ENCODE measurements around the gene ETF1.

DNA sequence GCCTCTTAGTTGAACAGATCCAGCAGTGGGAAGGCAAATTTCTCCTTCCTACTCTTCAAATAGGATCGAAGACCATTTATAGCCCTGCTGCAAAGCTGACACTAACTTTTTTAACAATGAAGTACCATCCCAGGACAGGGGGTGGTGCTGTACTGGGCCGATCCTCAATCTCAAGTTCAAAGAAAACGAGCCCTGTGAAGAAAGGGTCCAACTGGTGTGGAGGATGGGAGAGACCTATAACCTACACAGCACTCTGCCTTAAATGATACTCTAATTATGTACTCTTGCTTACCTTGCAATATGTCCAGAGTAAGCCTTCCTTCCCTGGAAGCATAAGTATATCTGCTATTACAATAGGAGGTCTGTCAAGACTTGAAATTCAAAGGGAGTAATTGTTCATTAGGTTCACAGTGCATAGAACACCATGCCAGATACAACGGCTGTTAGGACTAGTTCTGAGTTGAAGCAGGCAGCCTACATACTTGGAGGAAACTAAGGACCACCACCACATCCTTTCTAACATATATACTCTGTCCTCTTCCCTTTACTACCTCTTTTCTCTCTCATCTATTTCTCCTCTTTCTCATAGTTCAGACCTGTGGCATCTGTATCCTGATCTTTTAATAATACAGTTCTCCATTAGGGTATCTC, 6.2 kb downstream of the ETF1 start:
- TF ChIP-seq CTCF (IDR thresholded peaks at IDR 0.05) = peak; percentile 62
- no peak for TF ChIP-seq EZH2 (IDR thresholded peaks at IDR 0.05; ENCODE audit: borderline replicate concordance, insufficient read depth, low read depth, low read length, poor library complexity, severe bottlenecking)

Data from B cell (primary cell).